Esophagus squamous epithelium (tissue), 4 donors: Measurements from ENCODE around the gene TPCN2.

Experiments
- POLR2A ChIP-seq, 4 donors: fragments of 450-650 bp; IDR thresholded peaks; one replicate each; pipeline ENCODE4 v1.6.1; 2017; ENCODE audit warnings: antibody characterized with exemption in 4 of 4, mild to moderate bottlenecking in 4 of 4, moderate library complexity in 3 of 4
- TF ChIP-seq, protein P1 (sequence below), 6 experiments: fragments of 450-650 bp in 4 of 6; fragments of 200-600 bp in 2 of 6; sonication (generic) in 2 of 6; IDR thresholded peaks; one replicate each; pipeline ENCODE4 v1.5.1; 2016 to 2019; ENCODE audit warnings: antibody characterized with exemption in 6 of 6, mild to moderate bottlenecking in 4 of 6, moderate library complexity in 4 of 6

DNA sequence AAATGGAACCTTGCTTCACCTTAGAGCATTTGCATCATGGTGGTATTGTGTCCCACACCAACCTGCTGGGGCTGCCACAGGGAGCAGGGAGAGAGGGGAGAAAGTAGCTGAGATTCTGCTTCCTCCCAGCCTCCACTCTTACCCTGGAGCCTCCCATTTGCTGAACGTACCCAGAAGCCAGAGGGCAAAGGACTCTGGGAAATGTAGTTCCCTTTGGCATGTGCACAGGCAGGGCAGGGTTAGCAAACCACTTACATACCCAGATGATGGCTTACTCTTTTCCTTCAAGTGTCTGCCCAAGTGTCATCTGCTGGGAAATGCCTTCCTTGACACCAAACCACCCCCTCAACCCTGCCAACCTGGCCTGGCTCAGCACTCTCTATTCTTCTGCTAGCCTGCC is 123.9 kb downstream of the TPCN2 start:
- TF ChIP-seq, protein P1, sequence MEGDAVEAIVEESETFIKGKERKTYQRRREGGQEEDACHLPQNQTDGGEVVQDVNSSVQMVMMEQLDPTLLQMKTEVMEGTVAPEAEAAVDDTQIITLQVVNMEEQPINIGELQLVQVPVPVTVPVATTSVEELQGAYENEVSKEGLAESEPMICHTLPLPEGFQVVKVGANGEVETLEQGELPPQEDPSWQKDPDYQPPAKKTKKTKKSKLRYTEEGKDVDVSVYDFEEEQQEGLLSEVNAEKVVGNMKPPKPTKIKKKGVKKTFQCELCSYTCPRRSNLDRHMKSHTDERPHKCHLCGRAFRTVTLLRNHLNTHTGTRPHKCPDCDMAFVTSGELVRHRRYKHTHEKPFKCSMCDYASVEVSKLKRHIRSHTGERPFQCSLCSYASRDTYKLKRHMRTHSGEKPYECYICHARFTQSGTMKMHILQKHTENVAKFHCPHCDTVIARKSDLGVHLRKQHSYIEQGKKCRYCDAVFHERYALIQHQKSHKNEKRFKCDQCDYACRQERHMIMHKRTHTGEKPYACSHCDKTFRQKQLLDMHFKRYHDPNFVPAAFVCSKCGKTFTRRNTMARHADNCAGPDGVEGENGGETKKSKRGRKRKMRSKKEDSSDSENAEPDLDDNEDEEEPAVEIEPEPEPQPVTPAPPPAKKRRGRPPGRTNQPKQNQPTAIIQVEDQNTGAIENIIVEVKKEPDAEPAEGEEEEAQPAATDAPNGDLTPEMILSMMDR (IDR thresholded peaks at IDR 0.05) = no peak
- no peak for TF ChIP-seq POLR2A (IDR thresholded peaks at IDR 0.05)
